Osteocyte (in vitro differentiated cells): ENCODE results near the gene CCNT1. TPM values are rescaled to one million over a fixed set of nuclear protein-coding genes. Genes with fewer than 3 reads are reported as not detected.

Source experiments
- DNase-seq: peaks from one replicate; pipeline ENCODE4 v3.0.0; 2021; ENCODE audit warnings: mixed read lengths; ENCODE audit not compliant: unreplicated experiment; ENCODE audit errors: extremely low spot score
- H3K27ac Mint-ChIP-seq: one replicate; pipeline ENCODE4 v1.8.0; 2021; ENCODE audit warnings: mild to moderate bottlenecking, mixed read lengths; ENCODE audit not compliant: unreplicated experiment
- H3K27me3 Mint-ChIP-seq: one replicate; pipeline ENCODE4 v1.8.0; 2021; ENCODE audit warnings: mixed read lengths; ENCODE audit not compliant: unreplicated experiment
- H3K36me3 Mint-ChIP-seq: one replicate; pipeline ENCODE4 v1.8.0; 2021; ENCODE audit warnings: mixed read lengths; ENCODE audit not compliant: unreplicated experiment
- H3K4me1 Mint-ChIP-seq: one replicate; pipeline ENCODE4 v1.8.0; 2021; ENCODE audit warnings: mixed read lengths; ENCODE audit not compliant: unreplicated experiment
- H3K4me3 Mint-ChIP-seq: one replicate; pipeline ENCODE4 v1.8.0; 2021; ENCODE audit warnings: mild to moderate bottlenecking, moderate library complexity, mixed read lengths; ENCODE audit not compliant: unreplicated experiment
- H3K9me3 Mint-ChIP-seq: one replicate; pipeline ENCODE4 v1.8.0; 2021; ENCODE audit warnings: mixed read lengths; ENCODE audit not compliant: unreplicated experiment
- total RNA-seq: library from RNA; stranded (reverse); gene quantifications from 2 replicates; pipeline ENCODE4 v1.2.1, GENCODE V29; 2021
- TF ChIP-seq, protein P1 (sequence below): fragments of 200-600 bp; sonication (generic); IDR thresholded peaks from 2 replicates; pipeline ENCODE4 v1.5.0; 2021; ENCODE audit warnings: antibody characterized with exemption, mild to moderate bottlenecking, moderate library complexity

The CCNT1 gene
- total RNA-seq, 1 donor from 2014 or later: 33.8 TPM

DNA sequence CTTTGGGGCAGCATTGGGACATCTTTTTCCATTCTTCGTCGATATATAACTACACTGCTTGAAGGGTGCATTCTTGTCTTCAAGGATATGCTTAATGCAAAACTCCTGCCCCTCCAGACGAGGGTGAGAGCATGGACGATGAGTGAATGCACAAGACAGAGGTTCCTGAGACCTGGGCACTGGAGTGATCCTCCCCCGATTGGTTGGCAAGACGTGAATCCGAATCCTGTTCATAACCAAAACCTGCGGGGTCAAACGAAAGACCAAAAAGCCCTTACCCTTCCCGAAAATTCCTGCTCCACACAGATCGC is 35.2 kb downstream of the CCNT1 start:
- Mint-ChIP-seq H3K27ac (peak overlapping the region; percentile 97), H3K4me3 (peak overlapping the region; percentile 91), H3K27me3 (no peaks in the 10 kb centered on the region), H3K9me3 (no peaks in the 10 kb centered on the region), H3K36me3 (peaks cover 22% of the 10 kb centered on the region), H3K4me1 (peaks cover 38% of the 10 kb centered on the region)
- TF ChIP-seq, protein P1, sequence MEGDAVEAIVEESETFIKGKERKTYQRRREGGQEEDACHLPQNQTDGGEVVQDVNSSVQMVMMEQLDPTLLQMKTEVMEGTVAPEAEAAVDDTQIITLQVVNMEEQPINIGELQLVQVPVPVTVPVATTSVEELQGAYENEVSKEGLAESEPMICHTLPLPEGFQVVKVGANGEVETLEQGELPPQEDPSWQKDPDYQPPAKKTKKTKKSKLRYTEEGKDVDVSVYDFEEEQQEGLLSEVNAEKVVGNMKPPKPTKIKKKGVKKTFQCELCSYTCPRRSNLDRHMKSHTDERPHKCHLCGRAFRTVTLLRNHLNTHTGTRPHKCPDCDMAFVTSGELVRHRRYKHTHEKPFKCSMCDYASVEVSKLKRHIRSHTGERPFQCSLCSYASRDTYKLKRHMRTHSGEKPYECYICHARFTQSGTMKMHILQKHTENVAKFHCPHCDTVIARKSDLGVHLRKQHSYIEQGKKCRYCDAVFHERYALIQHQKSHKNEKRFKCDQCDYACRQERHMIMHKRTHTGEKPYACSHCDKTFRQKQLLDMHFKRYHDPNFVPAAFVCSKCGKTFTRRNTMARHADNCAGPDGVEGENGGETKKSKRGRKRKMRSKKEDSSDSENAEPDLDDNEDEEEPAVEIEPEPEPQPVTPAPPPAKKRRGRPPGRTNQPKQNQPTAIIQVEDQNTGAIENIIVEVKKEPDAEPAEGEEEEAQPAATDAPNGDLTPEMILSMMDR: no peak
- DNase-seq: no peak

DNA sequence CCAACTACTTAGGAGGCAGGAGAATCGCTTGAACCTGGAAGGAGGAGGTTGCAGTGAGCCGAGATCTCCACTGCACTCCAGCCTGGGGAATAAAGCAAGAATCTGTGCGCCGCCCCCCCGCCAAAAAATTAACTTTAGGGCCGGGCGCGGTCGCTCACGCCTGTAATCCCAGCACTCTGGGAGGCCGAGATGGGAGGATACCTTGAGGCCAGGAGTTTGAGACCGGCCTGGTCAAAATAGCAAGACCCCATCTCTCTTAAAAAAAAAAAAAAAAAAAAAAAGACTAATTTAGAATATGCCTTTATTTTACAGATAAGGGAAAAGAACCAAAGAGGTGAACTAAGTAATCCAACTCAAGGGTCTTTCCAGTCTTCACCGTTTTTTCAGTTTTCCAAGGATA is 35.6 kb downstream of the CCNT1 start:
- Mint-ChIP-seq H3K27me3 (no peaks in the 10 kb centered on the region), H3K27ac (peak overlapping the region; percentile 97), H3K36me3 (peaks cover 22% of the 10 kb centered on the region), H3K9me3 (no peaks in the 10 kb centered on the region), H3K4me1 (peaks cover 38% of the 10 kb centered on the region), H3K4me3 (peak overlapping the region; percentile 91)
- TF ChIP-seq, protein P1: no peak
- no peak for DNase-seq

DNA sequence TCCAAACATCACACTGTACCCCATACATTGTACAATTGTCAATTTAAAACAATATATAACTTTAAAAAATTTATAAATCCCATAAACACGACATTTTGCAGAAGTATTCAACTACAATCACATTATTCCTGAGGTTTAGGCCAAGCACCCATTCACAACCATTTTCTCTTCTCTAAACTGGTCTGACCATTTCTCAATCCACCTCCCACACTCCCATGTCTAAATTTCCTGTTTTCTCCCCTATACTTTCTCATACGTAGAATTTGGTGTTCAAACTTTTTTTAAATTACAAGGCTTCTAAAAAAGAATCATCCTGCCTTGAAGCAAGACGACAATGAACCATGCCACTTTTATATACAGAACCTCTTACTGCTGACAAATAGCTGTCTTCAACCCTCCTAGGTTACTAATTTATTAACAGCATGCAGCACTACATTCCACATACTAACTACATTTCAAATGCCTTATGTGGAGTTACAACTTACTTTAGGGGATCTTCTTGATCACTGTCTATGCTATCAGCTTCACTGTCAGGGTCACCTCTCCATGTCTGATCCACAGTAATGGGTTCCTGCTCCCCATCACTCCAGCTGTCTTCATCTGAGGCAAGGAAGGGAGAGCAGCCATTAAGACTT is 37.8 kb downstream of the CCNT1 start:
- no peak for DNase-seq
- H3K4me3 Mint-ChIP-seq: peak overlapping the region; percentile 45
- TF ChIP-seq, protein P1: no peak
- peaks cover 38% of the 10 kb centered on the region for H3K4me1 Mint-ChIP-seq
- no peaks in the 10 kb centered on the region for H3K9me3 Mint-ChIP-seq
- no peaks in the 10 kb centered on the region for H3K27me3 Mint-ChIP-seq
- H3K36me3 Mint-ChIP-seq: peaks cover 26% of the 10 kb centered on the region
- H3K27ac Mint-ChIP-seq: peak overlapping the region; percentile 66

DNA sequence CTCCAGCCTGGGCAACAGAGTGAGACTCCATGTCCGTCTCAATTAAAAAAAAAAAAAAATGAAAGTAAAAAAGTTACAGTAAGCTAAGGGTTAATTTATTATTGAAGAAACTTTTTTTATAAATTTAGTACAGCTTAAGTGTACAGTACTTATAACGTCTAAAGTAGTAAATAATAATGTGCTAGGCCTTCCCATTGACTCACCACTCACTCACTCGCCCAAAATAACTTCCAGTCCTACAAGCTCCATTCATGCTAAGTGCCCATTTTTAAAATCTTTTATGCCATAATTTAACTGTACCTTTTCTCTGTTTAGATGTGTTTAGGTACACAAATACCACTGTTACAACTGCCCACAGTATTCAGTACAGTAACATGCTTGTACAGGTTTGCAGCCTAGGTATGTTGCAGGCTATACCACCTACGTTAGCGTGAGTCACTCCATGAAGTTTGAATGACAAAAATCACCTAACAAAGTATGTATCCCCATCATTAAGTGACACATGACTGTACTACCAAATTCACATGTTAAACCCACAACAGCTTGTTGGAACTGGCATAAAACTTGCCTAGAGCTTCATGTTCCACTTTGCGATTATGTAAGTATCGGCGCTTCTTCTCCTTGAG is 45.2 kb downstream of the CCNT1 start:
- H3K27me3 Mint-ChIP-seq: no peaks in the 10 kb centered on the region

DNA sequence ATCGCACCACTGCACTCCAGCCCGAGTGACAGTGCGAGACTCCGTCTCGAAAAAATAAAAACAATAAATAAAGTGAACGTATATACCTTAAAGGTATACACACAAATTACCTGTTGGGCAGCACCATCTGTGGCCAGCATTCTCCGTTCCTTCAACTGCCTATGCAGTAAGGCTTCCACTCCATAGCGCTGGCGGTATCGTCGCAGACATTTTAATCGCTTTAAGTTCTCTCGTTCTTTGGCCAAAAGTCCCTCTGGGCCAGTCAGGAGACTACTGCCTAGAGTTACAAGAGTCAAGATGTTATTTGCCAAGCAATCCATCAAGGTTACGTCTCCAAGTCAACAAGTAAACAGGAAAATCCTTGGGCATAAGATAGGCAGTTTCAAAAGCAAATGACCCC is 47.5 kb downstream of the CCNT1 start:
- TF ChIP-seq, protein P1: no peak
- no peak for DNase-seq
- Mint-ChIP-seq H3K4me1 (no peaks in the 10 kb centered on the region), H3K36me3 (peaks cover 43% of the 10 kb centered on the region), H3K9me3 (no peaks in the 10 kb centered on the region), H3K27ac (no peak overlapping the region), H3K4me3 (no peak overlapping the region), H3K27me3 (no peaks in the 10 kb centered on the region)

More for the DNA sequence above, 45.2 kb downstream of the CCNT1 start:
- Mint-ChIP-seq H3K9me3 (no peaks in the 10 kb centered on the region), H3K36me3 (peaks cover 36% of the 10 kb centered on the region), H3K4me3 (no peak overlapping the region), H3K27ac (no peak overlapping the region), H3K4me1 (no peaks in the 10 kb centered on the region)
- TF ChIP-seq, protein P1: no peak
- DNase-seq: no peak
